ENCODE results near the gene CDK5RAP3. TPM values are rescaled to one million over a fixed set of nuclear protein-coding genes. Genes with fewer than 3 reads are reported as not detected.

Gene CDK5RAP3
- total and polyA plus RNA-seq, 2 experiments from 2014 or later: 124 to 179 TPM

- Histone ChIP-seq H3K4me1 (ENCODE audit: insufficient read depth) (peaks cover 15% of the 10 kb centered on the region), H3K27me3 (no peaks in the 10 kb centered on the region), H2AFZ (peak overlapping the region; percentile 42), H3K4me3 (no peak overlapping the region), H3K36me3 (replicated peaks; ENCODE audit: insufficient read depth, low read depth) (no peaks in the 10 kb centered on the region), H3K9me2 (replicated peaks; ENCODE audit: insufficient read depth) (no peaks in the 10 kb centered on the region), H4K20me1 (ENCODE audit: insufficient read depth, poor library complexity, severe bottlenecking) (no peaks in the 10 kb centered on the region), H3K9me3 (ENCODE audit: low read depth) (no peaks in the 10 kb centered on the region), H3K4me2 (peak overlapping the region; percentile 35), H3K79me2 (no peaks in the 10 kb centered on the region), H3K27ac (peak overlapping the region; percentile 95)
- DNase-seq (ENCODE audit: low spot score): peak; percentile 56
- TF ChIP-seq EZH2phosphoT487 (IDR thresholded peaks at IDR 0.05; ENCODE audit: low read depth, severe bottlenecking, unreplicated experiment) (no peak), CTCF (IDR thresholded peaks at IDR 0.05; ENCODE audit: poor library complexity) (no peak), EZH2 (IDR thresholded peaks at IDR 0.05; ENCODE audit: borderline replicate concordance) (no peak)
- 50% methylated on average over 4 of the region's 4 CpGs for WGBS (ENCODE audit: low lambda C conversion rate, missing lambda C conversion rate)
These were observed 31.5 kb downstream of the CDK5RAP3 start for GRCh38 chr17:48002266-48002915.

DNA sequence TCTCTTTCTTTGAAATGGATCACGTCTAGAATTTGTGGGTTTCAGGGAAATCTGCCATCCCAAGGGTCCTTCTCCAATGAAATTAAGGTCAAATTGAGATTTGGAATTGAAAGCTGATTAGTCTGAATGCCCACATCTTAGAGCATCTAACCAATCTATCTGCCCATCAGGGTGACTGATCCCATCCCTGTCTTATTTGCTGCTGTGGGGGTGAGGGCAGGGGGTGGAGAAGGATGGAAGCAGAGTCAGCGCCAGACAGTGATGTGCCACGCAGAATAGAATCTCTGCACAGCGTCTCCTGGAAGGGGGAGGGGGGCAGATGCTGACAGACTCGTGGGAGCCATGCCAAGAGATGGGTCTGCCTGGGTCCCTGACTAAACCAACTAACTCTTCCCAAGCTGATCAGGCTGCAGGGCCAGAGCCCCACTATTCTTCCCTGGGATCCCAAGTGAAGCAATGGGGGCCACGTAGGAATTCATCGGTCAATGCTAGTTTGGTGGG is 32.1 kb downstream of the CDK5RAP3 start:
- no peaks in the 10 kb centered on the region for H3K79me2 ChIP-seq
- 33% methylated on average over 7 of the region's 7 CpGs for WGBS (ENCODE audit: low lambda C conversion rate, missing lambda C conversion rate)
- peak overlapping the region; percentile 42 for H2AFZ ChIP-seq
- H3K4me2 ChIP-seq: peak overlapping the region; percentile 52
- no peaks in the 10 kb centered on the region for H3K36me3 ChIP-seq (replicated peaks; ENCODE audit: insufficient read depth, low read depth)
- no peaks in the 10 kb centered on the region for H3K27me3 ChIP-seq
- no peaks in the 10 kb centered on the region for H3K9me3 ChIP-seq (ENCODE audit: low read depth)
- TF ChIP-seq EZH2 (IDR thresholded peaks at IDR 0.05; ENCODE audit: borderline replicate concordance) (no peak), CTCF (IDR thresholded peaks at IDR 0.05; ENCODE audit: poor library complexity) (no peak), EZH2phosphoT487 (IDR thresholded peaks at IDR 0.05; ENCODE audit: low read depth, severe bottlenecking, unreplicated experiment) (no peak)
- H3K4me3 ChIP-seq: no peak overlapping the region
- no peaks in the 10 kb centered on the region for H3K9me2 ChIP-seq (replicated peaks; ENCODE audit: insufficient read depth)
- peak overlapping the region; percentile 95 for H3K27ac ChIP-seq
- H3K4me1 ChIP-seq (ENCODE audit: insufficient read depth): peaks cover 15% of the 10 kb centered on the region
- no peaks in the 10 kb centered on the region for H4K20me1 ChIP-seq (ENCODE audit: insufficient read depth, poor library complexity, severe bottlenecking)
- DNase-seq (ENCODE audit: low spot score): peak; percentile 46

DNA sequence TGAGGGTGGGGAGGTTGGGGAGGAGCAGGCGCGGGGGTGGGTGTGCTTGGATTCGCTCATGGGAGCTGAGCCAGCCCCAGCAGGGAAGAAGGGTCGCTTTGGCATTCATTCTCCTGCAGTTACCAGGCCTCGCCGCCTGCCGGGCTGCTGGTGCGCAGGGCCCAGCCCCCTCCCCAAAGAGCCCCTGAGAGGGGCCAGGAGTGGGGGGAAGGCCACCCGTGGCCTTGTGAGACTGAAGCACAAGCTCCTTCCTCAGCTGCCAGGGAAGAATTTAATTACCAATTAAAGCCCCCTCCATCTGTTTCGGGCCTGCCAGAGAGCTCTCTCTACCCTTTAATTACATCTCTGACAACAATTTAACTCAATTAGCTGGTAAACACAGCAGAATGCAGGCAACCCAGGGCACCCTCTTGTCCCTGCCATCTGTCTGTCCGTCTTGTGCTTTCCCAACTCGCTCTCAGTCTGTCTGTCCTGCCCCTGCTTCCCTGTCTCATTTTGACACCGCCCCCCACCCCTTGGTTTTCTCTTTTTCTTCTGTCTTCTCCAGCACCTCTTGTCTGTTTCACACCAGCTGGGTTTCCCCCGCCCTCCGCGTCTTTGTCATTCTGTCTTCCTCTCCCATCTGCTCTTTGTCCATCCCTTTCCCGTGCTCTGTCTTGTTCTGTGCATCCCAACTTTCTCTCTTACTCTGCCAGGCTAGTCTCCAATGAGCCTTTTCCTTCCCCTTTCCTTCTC is 32.7 kb downstream of the CDK5RAP3 start:
- peak; percentile 50 for DNase-seq (ENCODE audit: low spot score)
- no peaks in the 10 kb centered on the region for H3K9me2 ChIP-seq (replicated peaks; ENCODE audit: insufficient read depth)
- H3K4me1 ChIP-seq (ENCODE audit: insufficient read depth): peaks cover 15% of the 10 kb centered on the region
- peak overlapping the region; percentile 52 for H3K4me2 ChIP-seq
- H3K4me3 ChIP-seq: no peak overlapping the region
- peak overlapping the region; percentile 42 for H2AFZ ChIP-seq
- peak; percentile 9 for TF ChIP-seq CTCF (IDR thresholded peaks at IDR 0.05; ENCODE audit: poor library complexity)
- TF ChIP-seq EZH2 (IDR thresholded peaks at IDR 0.05; ENCODE audit: borderline replicate concordance): no peak
- no peaks in the 10 kb centered on the region for H3K79me2 ChIP-seq
- H3K27me3 ChIP-seq: no peaks in the 10 kb centered on the region
- no peaks in the 10 kb centered on the region for H3K36me3 ChIP-seq (replicated peaks; ENCODE audit: insufficient read depth, low read depth)
- no peaks in the 10 kb centered on the region for H4K20me1 ChIP-seq (ENCODE audit: insufficient read depth, poor library complexity, severe bottlenecking)
- H3K9me3 ChIP-seq (ENCODE audit: low read depth): no peaks in the 10 kb centered on the region
- peak overlapping the region; percentile 95 for H3K27ac ChIP-seq
- 46% methylated on average over 13 of the region's 17 CpGs for WGBS (ENCODE audit: low lambda C conversion rate, missing lambda C conversion rate)

Data from hepatocyte (in vitro differentiated cells).